ENCODE measurements around the gene NRG2.

Gene NRG2

DNA sequence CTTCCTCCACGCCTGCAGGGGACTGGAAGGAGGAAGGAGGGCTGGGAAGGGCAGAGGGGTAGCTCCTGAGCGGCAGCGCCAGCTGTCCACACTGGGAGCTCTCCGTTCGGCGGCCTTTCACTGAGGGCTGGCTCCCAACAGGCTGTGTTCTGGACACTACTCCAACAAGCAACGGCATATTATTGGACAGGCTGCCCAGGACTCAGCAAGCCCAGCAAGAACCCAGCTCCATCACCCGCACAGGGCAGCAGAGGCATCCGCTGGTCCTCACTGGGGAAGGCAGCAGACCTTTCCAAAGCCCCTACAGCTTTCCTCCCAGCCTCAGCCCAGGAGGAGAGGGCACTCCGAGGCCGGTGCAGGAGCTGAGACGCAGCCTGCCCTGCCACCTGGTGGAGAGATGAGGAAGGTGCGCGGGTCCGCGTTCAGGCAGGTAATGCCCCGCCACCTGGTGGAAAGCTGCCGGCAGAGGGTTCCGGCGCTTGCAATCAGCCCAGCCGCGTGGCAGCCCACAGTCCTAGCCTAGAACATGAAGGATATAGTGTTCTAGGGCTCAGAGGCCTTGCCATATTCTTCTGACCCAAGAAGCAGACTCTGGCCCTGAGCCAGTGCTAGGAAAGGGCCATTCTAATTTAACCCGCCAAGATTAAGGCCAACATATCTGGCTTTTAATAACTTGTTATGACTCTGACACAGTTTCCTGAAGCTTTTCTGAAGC lies 74.4 kb downstream of the NRG2 start:
- peak; percentile 77 for DNase-seq (ENCODE audit: low spot score)

DNA sequence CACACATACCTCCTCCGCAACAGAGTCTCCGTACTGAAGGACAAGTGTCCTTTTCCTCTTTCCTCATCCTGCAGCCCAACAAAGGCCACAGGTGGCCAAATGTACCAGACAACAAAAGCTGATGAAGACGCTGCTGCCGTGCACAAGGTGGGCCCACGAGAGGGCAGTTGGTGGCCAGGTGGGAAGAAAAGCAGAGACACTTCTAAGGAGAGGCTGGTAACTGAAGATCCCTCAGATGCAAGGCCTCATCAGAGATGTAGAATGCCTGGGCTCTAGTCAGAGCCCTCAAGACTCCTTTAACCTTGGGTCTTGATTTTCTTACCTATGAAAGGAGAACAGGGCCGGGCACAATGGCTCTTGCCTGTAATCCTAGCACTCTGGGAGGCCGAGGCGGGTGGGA lies 75.7 kb downstream of the NRG2 start:
- no peak for DNase-seq (ENCODE audit: low spot score)

DNA sequence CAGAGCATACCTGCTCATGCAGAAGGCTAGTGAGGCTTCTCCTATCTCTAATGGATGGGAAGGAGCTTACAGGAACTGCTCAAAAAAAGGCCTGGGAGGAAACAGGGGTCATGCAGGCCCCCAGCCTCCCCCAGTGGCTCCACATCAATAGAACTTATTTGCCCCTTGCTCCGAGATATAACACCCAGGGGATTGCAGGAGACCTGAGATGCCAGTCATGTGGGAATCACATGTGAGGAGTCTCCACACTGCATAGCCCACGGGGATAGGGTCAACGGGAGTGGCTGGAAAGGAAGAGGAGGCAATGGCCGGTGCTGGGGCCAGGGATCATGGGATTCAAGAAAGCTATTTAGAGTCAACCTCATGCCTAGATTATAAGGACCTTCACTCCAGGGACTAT lies 76.2 kb downstream of the NRG2 start:
- DNase-seq (ENCODE audit: low spot score) = no peak

DNA sequence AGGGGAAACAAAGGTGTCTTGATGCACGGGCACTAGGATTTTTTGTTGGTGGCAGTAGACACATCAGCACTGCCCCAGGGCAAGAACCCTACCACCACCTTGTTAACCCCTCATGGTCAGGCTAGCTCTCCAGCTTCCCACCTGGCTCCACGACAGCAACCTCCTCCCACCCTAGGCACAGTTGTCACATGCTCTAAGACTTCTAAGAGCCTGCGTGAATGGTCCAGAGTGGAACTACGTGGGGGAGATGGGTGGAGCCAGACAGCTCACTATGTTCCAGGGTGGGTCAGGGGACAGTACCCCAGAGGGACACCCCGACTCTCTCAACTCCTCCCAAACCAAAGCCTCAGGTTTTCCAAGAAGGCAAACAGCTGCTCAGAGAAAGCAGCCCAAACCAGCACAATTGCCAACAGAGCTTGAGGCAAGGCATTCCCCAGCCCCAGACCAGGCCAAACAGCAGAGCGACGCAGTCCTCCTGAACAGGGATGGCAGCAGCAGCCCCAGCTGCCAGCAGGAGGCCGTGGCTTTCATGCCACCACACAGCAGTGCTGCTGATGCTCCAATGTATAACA lies 78.0 kb downstream of the NRG2 start:
- DNase-seq (ENCODE audit: low spot score) = no peak

DNA sequence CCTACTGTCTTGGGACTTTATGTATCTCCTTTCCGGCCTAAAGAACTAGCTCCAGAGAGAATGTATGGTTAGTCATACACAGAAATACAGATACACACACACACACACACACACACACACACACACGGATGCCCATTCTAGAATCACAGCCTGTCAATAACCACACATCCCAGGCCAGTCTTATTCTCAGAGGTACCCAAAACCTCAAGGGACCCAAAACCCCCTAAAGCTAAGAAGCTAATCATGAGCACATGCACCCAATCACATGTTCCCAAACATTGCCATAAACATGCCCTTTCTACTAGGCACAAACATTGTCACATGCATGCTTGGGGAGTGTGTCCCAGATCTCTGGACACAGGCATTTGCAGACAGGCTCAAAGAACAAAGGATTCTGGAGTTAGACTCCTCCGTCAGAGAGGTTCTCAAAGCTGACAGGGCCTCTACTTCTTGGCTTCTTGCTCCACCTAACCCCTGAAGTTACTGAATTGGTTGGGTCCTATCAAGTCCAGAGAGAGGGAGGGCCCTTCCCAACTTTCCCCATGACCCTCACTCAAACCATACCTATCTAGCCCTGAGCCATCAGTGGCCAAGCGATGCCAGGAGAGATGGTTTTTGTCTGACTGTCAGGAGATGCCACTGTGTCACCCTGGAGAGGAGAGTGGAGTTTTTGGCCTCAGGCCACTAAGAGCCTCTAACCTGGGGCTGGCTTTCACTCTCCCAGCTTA lies 78.7 kb downstream of the NRG2 start:
- DNase-seq (ENCODE audit: low spot score) = no peak

DNA sequence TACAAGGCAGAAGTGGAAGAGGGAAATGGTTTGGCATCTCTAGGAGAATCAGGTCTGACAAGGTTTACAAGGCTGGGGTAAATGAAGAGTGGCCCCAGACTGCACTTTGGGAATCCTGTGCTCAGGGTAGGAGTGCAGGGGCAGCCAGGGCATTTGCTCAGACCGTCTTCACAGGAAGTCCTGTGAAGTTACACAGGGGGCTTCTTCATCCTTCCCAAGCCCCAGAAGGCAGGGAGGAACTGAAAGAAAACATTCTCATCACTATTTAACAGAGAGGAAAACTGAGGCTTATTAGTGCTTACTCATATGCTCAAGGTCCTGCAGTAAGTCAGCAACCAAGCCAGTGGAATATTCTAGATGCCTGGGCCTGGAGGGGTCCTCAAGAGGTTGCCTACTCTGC lies 80.7 kb downstream of the NRG2 start:
- no peak for DNase-seq (ENCODE audit: low spot score)

DNA sequence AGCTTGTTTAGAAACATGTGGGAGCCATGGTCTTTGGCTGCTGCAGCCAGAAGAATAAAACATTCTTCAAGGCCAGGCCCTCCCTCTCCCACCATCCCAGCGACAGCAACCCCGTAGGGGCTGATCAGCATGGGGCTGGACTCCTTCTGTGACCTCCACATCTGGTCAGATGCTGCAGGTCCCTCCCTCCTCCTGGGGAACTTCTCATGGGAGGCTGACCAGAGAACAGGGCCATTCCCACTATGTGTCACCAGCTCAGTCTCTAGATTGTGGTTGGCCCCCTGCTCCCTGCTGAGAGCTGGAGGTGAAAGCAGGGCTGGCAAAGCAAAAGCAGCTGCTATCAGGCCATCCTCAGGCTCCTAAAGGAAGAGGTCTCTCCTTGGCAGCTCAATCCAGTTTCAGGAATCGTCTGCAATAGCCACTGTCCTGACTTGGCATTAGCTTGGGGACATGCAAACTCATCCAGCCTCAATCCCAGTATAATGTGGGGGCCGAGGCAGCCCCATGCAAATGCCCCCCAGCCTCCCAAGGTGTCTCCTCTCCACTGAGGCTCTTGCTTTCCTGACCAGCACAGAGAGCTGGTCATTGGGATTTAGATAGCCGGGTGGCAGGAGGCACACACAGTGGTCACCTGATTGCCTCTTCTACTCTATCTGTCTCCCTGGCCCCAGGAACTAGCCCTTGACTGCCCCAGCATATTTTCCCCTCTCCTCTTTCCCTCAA lies 81.5 kb downstream of the NRG2 start:
- DNase-seq (ENCODE audit: low spot score) = no peak

DNA sequence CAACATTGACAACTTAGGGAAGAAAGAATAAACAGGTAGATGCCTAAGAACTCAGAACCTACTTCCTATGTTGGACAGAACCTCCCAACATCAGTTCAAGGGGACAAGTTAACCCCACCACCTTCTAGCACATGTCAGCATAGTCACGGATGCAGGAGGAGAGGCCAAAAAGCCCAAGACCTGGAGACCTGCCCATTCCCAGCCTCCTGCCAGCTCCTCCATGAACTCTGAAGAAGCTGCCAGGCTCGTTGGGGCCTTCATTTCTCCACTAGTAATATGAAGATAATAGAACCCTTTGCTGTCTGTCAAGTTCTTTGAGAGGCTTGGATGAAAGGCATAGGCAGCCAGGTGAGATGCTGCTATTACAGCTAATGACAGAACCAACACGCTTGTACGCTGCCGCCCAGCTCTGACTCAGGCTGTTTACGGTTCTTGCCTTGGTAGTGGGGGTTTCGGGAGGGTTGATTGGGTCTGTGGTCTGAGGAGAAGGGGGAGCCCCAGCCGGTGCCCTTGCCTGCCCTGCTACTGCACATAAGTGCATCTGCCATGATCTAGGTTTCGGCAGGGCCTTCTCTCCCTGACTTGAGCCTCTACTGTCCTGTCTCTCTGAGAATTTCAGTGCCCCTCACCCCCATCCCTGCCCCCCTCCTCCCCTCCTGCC lies 82.2 kb downstream of the NRG2 start:
- no peak for DNase-seq (ENCODE audit: low spot score)

DNA sequence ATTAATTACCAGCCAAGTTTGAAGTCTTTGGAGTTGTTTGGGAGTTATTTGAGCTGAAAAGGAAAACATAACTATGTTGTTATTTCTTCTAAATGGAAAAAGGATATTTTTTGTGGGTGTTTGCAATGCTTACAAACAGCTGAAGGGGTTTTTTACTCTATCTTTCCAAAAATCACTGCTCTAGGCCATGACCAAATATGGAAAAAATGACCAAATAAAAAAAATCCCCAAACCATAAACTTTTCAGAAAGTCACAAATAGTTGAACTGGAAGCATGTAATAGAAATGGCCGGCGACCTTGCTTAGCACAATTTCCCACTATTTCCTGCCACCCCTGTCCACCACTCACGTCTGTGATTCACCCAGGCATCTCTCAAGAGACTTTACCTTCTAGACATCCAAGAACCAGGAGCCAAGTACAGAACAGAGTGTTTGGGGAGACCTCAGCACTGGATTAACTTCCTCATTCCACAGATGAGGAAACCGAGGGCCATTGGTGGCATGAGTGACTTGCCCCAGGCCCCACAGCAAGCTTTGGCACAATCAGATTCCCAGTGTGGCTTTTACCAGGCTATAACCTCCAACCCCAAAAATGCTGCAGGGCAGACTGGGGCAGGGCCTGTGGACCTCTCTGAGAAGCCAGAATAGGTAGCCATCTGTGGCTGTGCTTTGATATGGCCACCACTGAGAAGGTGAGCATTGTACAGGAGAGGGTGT lies 84.5 kb downstream of the NRG2 start:
- DNase-seq (ENCODE audit: low spot score) = no peak

DNA sequence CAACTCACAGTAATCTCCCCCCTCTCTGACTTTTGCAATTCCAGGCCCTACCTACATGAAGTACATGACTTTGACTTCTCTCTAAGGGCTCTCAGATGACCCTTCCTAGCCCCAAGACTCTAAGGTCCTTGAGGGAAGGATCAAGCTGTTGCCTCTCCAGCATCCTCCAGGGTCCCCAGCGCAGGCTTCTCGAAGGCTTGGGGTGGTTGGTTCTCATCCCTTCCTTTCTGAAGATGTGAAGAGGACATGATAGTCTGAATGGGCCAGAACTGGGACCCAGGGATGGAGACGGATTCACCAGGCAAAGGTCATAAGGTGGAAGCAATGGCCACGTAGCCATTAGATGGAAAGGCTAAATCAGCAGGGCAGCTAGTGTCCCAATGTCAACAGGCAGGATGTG lies 86.8 kb downstream of the NRG2 start:
- no peak for DNase-seq (ENCODE audit: low spot score)

DNA sequence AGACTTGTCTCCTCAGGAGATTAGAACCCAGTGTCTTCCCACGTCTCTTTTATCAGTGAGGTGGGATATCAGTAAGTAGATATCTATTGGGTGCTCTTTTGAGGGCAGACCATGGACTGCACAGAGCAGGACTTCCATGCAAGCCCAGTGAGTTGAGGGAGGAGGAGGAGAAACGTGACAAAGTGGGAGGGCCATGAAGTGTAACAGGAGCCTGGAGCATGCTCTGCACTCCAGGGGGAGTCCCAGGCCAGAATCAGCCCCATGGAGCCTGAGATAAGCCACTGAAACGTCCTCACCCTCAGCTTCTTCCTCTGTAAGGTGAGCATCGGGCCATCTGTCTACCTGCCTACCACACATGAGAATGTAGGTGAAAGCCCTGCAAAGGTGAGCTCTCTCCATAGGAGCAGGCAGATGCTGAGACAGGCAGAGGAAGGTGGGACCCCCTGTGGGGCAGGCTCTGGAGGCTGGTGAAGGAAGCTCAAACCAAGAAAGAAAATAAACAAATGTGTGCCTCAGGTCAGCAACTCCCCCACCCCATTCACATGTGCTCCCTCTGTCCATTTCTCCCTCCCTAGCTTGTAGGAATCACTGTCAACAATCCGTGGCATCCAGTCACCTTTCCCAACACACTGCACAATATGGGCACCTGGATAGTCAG lies 87.4 kb downstream of the NRG2 start:
- no peak for DNase-seq (ENCODE audit: low spot score)

DNA sequence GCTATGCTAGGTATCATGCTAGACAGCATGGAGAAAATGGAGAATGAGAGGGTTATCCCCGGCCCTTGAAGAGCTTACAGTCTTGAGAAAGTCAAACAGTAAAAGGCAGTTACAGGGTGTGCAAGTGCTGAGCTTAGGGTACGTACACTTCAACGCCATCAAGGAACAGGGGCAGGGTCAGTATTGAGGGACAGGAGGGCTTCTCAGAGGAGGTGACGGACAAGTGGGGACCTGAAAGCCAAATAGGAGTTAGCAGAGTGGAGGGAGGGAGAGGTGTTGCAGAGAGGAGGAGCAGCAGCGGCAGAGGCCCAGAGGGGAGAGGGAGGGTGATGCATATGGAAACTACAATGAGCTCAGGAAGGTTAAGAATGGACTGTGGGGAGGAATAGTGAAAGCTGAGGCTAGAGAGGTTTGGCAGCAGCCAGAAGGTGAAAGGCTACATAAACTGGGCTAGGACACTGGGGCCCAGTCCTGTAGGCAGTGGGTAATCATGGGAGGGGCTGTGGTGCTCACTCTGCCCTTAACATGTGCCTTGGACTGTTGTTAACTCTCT lies 88.0 kb downstream of the NRG2 start:
- no peak for DNase-seq (ENCODE audit: low spot score)

DNA sequence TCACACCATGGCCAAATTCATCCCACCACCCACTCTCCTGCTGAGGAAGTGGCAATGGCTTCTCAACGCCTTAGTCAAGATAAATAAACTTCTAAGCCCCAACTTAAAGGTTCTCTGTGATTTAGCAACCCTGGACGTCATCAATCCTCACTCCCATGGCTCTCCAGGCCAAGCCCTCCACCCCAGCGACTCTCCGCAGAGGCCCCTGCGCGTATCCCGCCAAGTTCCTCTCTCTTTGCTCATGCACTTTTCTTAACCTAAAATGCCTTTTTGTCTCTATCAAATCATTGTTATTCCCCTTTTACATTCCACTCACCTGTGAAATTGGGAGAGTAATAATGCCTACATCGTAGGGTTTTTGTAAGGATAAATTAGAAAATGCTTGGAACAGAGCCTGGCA lies 88.6 kb downstream of the NRG2 start:
- DNase-seq (ENCODE audit: low spot score) = no peak

DNA sequence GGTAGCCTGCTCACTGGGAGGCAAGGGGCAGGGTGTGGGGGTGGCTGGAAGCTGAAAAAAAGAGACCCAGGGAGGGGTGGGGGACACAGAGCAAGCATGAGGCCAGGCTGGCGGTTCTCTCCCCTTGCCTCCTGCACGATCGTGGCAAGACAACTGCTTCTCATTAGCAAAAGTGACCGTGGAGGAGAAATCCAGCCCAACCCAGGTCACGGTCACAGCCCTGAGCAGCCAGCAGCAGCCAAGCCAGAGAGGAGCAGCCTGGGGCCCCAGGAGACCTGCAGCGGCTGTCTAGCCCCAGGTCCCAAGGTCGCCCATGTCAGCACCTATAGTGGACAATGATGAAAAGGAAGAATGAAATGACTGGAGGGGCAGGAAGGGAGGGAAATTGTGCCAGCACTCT lies 89.1 kb downstream of the NRG2 start:
- DNase-seq (ENCODE audit: low spot score) = no peak

DNA sequence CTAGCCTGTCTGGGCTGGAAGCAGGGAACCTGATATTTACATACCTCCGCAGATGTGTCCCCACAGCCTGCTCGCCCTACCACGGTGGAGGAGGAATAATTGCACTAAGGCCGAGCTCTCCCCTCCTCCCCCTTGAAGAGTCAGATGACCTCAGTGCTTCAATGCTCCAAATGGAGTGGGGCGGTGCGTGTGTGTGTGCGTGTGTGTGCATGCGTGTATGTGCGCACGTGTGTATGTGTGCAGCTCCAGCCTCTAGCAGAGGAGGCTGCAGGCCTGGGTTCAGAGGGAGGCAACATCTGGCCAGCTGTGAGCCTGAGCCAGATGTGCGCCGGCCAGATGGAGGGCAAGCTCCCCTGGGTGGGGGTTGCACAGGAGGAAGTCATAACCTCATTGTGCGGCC lies 90.5 kb downstream of the NRG2 start:
- DNase-seq (ENCODE audit: low spot score) = no peak

DNA sequence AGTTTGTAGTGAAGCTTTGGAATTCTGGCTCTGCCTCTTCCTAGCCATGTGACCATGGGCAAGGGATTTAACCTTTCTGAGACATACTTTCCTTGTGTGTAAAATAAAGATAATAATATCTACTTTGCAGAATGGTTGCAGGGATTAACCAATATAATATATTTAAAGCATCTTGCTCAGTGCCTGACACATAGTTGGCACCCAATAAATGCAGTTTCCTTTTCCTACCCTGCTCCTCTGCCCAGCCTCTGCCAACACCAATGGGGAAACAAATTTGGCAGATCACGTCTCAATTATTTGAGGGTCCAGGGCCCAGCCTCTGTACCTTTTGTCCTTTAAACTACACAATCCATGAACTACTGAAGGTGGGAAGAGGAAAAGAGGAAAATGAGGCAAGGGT lies 91.1 kb downstream of the NRG2 start:
- no peak for DNase-seq (ENCODE audit: low spot score)

DNA sequence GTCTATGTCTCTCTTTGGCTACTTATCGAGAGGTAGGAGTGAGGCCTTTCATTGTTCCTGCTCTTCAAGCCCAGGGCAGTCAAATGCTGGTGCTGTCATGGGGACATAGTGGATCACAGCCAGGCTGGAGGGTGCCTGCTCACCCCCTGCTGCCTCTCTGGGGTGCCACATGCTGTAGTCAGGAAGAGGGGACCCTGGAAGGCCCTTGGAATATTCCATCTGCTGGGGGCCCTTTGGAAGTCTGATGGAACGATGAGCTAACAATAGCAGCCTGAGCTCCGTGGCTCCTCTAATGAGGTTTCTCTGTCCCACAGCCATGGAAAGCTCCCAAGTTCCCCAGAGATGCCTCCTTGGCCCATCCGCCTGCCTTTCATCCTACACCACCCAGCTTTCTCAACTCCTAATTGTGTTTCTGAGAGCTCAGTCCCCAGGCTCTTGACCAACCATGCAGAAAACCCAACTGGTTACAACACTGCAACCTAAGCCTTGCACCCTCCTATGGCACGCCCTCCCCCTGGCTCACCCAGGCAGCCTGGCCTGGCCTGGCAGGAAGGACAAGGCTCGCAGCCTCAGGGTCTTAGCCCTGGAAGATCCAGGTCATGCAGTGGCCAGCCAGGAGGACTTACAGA lies 91.7 kb downstream of the NRG2 start:
- DNase-seq (ENCODE audit: low spot score) = no peak

DNA sequence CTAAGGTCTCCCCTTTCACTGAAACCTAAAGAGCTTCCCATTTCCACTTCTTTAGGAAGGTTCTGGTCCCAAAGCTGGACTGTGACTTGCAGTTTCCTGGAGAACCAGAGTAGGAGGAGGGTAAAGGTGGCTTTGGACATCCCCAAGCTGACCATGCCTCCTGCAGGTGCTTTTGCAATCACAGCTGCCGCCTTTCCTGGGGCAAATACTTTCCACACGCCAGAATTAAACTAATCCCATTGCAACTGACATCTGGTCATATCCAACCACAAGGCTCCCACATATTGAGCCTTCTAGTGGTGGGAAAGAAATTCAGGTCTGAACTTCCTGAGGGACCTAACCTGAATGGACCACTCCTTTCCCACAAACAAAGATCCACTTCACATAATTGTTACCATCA lies 92.7 kb downstream of the NRG2 start:
- DNase-seq (ENCODE audit: low spot score) = no peak

DNA sequence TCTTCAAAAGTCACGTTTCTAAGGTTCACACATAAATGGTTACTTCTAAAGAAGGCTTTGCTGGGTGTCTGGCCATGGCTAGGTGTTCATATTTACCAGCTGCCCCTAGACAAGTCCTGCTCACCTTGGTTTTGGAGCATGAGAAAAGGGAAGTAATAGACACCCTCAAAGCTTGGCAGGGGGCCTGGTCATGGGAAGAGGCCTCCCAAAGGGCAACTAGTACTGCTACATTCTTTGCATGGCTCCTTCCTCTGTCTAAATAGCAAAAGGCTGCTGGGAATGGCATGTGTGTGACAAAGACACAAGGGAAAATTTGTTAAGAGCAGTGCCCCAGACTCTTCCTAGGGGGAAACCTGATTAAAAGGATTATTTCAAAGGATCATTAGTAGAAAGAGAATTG lies 93.4 kb downstream of the NRG2 start:
- no peak for DNase-seq (ENCODE audit: low spot score)

DNA sequence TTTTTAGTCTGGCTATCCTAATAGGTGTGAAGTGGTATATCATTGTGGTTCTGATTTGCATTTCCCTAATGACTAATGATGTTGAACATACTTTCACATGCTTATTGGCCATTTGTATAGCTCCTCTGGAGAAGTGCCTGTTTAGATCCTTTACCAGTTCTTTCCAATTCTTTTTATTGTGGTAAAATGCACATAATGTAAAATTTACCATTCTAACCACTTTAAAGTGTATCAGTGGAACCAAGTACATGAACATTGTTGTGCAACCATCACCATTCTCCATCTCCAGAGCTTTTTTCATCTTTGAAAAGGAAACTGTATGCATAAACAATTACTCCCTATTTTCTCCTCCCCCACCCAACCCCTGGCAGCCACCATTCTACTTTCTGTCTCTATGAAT lies 95.4 kb downstream of the NRG2 start:
- no peak for DNase-seq (ENCODE audit: low spot score)
